RPMI7951 (cell line): ENCODE measurements around the gene RAPSN. TPM values are rescaled to one million over a fixed set of nuclear protein-coding genes. Genes with fewer than 3 reads are reported as not detected.

Source experiments
- DNase-seq: peaks from one replicate; pipeline ENCODE4 v3.0.0-alpha.2; 2012; ENCODE audit warnings: low read depth
- total RNA-seq: library from RNA; depleted of rRNA; stranded (reverse); fragments of >200 nt; shearing (Covaris generic); gene quantifications from 2 replicates; pipeline ENCODE4 v1.2.3, GENCODE V29; 2014

RAPSN gene
- total RNA-seq, 1 experiment from 2014 or later, result not detected

DNA sequence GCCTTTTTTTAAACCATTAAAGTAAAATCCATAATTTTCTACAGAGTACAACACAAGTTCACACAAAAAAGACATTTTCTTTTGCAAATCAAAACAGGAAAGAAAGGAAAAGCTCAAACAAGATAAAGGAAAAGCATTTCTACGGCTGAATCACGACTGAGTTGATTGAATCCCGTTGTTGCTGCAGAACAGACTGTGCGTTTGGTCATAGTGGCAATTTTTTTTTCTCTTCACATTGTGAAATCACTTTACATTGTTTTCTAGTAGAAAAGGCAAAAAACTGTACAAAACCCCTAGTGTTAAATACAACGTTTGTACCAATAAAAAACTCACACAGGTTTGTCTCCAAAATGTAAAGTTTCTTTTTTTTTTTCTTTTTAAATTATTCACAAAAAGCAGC is 17.3 kb upstream of the RAPSN start:
- DNase-seq, result no peak

DNA sequence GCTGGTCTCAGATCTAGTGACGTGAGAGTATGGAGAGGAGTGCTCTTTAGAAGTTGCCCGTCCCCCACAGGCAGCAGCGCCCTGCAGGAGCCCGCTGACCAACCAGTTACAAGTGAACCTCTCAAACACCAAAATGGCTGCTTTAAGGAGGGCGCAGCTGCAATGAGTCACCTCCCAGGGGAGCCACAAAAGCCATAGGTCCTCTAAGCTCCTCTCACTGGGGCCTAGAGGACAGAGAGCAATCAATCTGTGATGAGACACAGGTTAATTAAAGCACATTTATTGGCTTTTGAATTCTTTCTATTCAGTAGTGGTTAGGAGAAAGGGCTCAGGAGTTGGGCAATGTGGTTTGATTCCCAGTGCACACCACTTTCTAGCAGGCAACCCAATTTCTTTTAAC is 15.5 kb upstream of the RAPSN start:
- DNase-seq, result peak; percentile 21

DNA sequence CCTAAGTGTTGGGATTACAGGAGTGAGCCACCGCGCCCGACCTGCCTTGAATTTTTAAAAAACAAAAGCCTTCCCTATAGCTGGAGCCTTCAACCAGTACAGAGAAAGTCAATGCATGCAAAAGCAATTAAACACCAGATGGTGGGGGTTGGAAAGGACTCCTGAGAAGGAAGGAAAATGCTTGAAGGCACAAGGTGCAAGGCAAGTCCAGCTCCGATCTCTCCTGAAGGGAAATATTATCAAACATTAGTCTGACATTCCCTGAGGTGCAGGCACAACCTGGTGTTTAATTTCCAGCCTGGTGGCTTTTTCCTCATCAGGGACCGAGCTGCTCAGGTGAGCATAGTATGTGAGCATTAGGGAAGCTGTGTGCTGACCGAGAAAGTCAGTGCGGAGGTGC is 12.9 kb upstream of the RAPSN start:
- no peak for DNase-seq

DNA sequence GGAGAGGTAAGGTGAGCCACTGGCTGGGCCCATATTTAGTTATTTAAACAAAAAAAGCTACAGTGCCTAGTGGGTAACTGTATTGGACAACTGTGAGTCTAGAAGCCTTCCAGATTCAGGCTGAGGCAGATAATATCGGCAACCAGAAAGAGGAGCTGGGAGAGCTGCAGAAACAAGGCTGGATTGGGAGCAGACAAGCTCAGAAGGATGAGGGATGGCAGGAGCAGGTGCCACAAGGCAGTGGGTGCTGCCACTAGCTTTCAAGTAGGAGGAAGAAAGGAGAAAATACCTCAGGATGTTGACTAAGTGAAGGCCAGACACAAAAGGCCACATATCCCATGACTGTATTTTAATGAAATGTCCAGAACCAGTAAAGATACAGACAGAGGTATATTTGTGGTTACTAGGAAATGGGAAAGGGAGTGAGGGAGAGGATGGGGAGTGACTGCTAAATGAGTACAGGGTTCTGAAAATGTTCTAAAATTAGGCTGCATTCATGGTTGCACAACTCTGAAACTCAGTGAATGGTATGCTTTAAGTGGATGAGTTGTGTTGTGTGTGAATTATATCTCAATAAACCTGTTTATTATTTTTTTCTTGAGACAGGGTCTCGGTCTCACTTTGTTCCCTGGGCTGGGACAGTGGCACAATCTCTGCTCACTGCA is 11.8 kb upstream of the RAPSN start:
- DNase-seq, result no peak

DNA sequence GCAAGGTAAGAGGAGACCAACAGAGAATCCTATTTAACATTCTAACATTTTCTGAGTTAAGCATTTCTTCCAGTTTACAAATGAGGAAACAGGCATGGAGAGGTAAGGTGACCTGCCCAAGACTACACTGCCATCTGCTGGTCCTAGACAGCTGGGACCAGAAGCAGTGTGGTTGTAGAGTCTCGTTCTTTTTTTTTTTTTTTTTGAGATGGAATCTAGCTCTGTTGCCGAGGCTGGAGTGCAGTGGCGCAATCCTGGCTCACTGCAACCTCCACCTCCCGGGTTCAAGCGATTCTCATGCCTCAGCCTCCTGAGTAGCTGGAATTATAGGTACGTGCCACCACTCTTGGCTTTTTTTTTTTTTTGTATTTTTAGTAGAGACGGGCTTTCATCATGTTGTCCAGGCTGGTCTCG is 5.3 kb upstream of the RAPSN start:
- peak; percentile 75 for DNase-seq

- DNase-seq, result no peak
Observed at GRCh38 chr11:47453365-47453764, 4.4 kb upstream of the RAPSN start.

GRCh38 chr11:47451990-47452389 is 3.1 kb upstream of the RAPSN start:
- DNase-seq, result no peak

DNA sequence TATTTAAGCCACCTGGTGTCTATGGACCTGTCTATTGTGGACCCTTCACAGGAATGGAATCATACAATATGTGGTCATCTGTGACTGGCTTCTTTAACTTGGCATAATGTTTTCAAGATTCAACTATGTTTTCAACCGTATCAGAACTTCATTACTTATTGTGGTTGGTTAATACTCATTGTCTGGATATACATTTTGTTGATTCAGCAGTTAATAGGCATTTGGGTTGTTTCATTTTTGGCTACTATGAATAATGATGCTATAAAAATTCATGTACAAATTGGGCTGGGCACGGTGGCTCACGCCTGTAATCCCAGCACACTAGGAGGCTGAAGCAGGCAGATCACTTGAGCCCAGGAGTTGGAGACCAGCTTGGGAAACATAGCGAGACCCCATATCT is 2.5 kb upstream of the RAPSN start:
- no peak for DNase-seq

- DNase-seq, result no peak
Observed at GRCh38 chr11:47449541-47449940, 605 bp upstream of the RAPSN start.

GRCh38 chr11:47447906-47448305 is 1.0 kb downstream of the RAPSN start:
- no peak for DNase-seq

DNA sequence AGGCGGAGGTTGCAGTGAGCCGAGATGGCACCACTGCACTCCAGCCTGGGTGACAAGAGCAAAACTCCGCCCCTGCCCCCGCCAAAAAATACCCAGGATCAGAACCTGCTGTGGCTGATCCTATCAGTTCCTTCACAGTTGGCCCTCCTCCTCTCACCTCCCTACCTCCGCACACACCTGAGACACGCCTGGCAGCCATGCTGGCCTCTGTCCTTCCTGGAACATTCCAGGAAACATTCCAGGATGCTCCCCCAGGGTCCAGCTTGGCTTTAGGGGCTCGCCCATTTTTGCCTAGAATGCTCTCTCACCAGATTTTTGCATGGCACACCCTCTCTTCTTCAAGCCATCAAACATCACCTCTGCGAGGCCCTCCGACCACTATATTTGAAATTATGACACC is 2.1 kb downstream of the RAPSN start:
- no peak for DNase-seq

GRCh38 chr11:47445840-47446239 is 3.1 kb downstream of the RAPSN start:
- no peak for DNase-seq

DNA sequence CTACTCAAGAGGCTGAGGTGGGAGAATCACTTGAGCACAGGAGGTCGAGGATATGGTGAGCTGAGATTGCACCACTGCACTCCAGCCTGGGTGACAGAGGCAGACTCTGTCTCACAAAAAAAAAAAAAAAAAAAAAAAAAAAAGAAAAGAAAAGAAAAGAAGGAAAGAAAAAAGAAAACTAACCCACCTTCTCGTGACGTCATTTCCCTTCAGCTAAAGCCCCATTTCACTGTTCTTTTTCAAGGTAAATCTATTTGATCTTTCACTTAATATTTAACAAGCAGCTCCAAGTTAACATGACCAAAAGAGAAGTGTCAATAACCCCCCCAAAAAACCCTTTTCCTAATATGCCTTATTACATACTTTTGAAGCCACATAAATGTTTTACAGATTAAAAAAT is 5.1 kb downstream of the RAPSN start:
- DNase-seq, result no peak

- DNase-seq, result no peak
Observed at GRCh38 chr11:47443028-47443700, 5.8 kb downstream of the RAPSN start.

GRCh38 chr11:47442514-47442913 is 6.4 kb downstream of the RAPSN start:
- DNase-seq, result no peak

DNA sequence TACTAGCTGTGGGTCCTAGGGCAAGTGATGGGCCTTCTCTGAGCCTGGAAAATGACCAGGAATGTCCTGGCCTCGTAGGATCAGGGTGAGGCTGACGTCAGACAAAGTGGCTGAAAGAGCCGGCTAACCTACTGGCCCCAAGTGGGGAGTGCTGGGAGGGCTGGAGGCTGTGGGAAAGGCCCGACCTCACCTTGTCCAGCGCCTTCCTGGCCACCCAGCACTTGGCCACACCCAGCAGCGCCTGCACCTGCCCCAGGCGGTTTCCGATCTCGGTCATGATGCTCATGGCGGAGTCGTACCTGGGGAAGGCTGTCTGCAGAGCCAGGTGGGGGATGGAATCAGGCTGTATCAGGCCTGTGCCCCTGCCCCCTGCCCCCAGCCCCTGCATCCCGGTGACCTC is 7.5 kb downstream of the RAPSN start:
- no peak for DNase-seq

GRCh38 chr11:47440054-47440476 is 8.9 kb downstream of the RAPSN start:
- no peak for DNase-seq

GRCh38 chr11:47438721-47439120 is 10.2 kb downstream of the RAPSN start:
- no peak for DNase-seq

DNA sequence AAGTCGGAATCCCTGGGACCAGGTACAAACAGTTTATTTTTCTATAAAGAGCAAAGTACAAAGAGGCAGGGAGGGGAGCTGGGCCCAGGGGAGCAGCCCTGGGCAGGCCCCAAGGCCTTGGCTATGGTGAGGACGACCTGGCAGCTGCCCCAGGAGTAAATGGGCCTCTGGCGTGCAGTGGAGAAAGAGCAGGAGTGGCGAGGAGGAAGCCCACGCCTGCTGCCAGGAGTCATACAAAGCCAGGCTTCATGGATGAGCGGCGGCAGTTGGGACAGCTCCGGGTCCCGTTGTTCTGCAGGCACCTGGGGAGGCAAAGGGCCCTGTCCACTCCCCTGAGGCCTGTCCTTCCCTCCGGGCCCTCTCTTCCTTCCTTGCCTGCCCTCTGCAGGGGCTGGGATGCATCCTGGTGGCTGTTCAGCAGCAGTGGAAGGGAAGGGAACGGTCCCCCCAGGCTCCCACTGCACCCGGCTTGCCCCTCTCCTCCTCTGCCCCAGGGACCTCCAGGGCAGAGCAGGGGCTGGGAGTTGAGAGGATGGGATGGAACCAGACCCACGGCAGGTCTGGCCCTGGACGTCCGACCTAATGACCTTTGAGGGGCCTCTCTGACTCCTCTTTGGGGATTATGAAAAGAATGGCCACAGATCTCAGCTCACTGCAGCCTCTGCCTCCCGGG is 11.1 kb downstream of the RAPSN start:
- DNase-seq, result no peak

GRCh38 chr11:47437218-47437745 is 11.7 kb downstream of the RAPSN start:
- DNase-seq, result no peak

- DNase-seq, result no peak
Observed at GRCh38 chr11:47436726-47437125, 12.2 kb downstream of the RAPSN start.

GRCh38 chr11:47435687-47436086 is 13.2 kb downstream of the RAPSN start:
- DNase-seq, result no peak
